ENCODE results near the gene SRSF6.

DNA sequence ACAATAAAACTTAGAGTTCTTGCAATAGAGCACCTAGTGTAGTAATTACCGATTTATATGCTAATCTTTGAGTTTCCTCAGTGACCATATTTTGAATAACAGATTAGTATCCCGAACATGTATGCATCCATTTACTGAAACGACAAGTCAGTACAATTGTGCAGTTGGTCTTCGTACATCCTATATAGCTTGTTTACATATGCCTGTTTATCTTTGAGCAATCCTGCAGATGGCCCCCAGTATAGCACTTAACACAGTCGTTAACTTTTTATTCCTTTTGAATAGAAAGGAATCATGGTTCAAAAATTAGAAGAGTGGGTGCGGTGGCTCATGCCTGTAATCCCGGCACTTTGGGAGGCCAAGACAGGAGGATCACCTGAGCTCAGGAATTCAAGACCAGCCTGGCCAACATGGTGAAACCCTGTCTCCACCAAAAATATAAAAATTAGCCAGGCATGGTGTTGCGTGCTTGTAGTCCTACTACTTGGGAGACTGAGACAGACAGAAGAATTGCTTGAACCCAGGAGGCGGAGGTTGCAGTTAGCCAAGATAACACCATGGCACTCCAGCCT, 6.6 kb downstream of the SRSF6 start:
- no peak for TF ChIP-seq HDGF (IDR thresholded peaks at IDR 0.05; ENCODE audit: borderline replicate concordance)
- TF ChIP-seq ELF4 (IDR thresholded peaks at IDR 0.05) = no peak
- no peak for TF ChIP-seq LEF1 (IDR thresholded peaks at IDR 0.05; ENCODE audit: borderline replicate concordance)
- no peak for TF ChIP-seq BHLHE40 (IDR thresholded peaks at IDR 0.05; ENCODE audit: borderline replicate concordance)
- TF ChIP-seq NFRKB (IDR thresholded peaks at IDR 0.05) = no peak
- no peak; the same call in 1 of the 2 replicates for TF ChIP-seq L3MBTL2 (conservative IDR thresholded peaks at IDR 0.05)
- no peak for TF ChIP-seq FOXK2 (IDR thresholded peaks at IDR 0.05)
- TF ChIP-seq SUZ12 (IDR thresholded peaks at IDR 0.05) = no peak
- no peak for TF ChIP-seq ARNT (IDR thresholded peaks at IDR 0.05)
- no peak for TF ChIP-seq SP1 (IDR thresholded peaks at IDR 0.05)
- TF ChIP-seq TARDBP (IDR thresholded peaks at IDR 0.05) = no peak
